Measurements from ENCODE around the gene GDPGP1. TPM values are rescaled to one million over a fixed set of nuclear protein-coding genes. Genes with fewer than 3 reads are reported as not detected.
A peak's percentile ranks its signal among the peaks of the same experiment; 100 is the strongest.
"Not testable (repeated sequence)": the region's sequence is repeated elsewhere in the genome, so short reads cannot be mapped to it uniquely, and the experiment has no call there.

GDPGP1 gene
- total and polyA plus RNA-seq, 5 donors = 6.5 to 20.5 (median 15.2) TPM

- Histone ChIP-seq H3K27ac (ENCODE audit: low read length) (no peak overlapping the region), H3K4me1 (ENCODE audit: control insufficient read depth, insufficient read depth, low read length) (no peaks in the 10 kb centered on the region), H3K4me3 (ENCODE audit: low read length) (no peak overlapping the region), H3K9me3 (ENCODE audit: control insufficient read depth, low read length) (no peaks in the 10 kb centered on the region), H3K27me3 (ENCODE audit: control insufficient read depth, insufficient read depth) (no peaks in the 10 kb centered on the region)
- ATAC-seq (no peak), DNase-seq (no peak)
- WGBS = 86% methylated on average over 6 of the region's 6 CpGs
- intact Hi-C loops (cut with DNase I) = no loop called here
Observed at GRCh38 chr15:90287946-90288345, 53.9 kb downstream of the GDPGP1 start.

GRCh38 chr15:90291679-90292356 lies 57.8 kb downstream of the GDPGP1 start:
- no peak for ATAC-seq
- intact Hi-C loops (cut with DNase I) = no loop called here

GRCh38 chr15:90293040-90293810 lies 59.2 kb downstream of the GDPGP1 start:
- H3K27ac ChIP-seq (ENCODE audit: low read length); H3K4me3 ChIP-seq (ENCODE audit: low read length); intact Hi-C loops (cut with DNase I); H3K4me1 ChIP-seq (ENCODE audit: control insufficient read depth, insufficient read depth, low read length); H3K9me3 ChIP-seq (ENCODE audit: control insufficient read depth, low read length); H3K27me3 ChIP-seq (ENCODE audit: control insufficient read depth, insufficient read depth): not testable (repeated sequence)
- DNase-seq (peak; percentile 66 to 88 (median 82)), ATAC-seq (peak; percentile 21 to 57)
- 53% methylated on average over 13 of the region's 13 CpGs for WGBS

More at GRCh38 chr15:90291679-90292356, 57.8 kb downstream of the GDPGP1 start:
- WGBS = 82% methylated on average over 16 of the region's 16 CpGs
- Histone ChIP-seq H3K4me1 (ENCODE audit: control insufficient read depth, insufficient read depth, low read length) (peaks cover 3% of the 10 kb centered on the region), H3K9me3 (ENCODE audit: control insufficient read depth, low read length) (no peaks in the 10 kb centered on the region), H3K4me3 (ENCODE audit: low read length) (no peak overlapping the region), H3K27me3 (ENCODE audit: control insufficient read depth, insufficient read depth) (no peaks in the 10 kb centered on the region), H3K27ac (ENCODE audit: low read length) (no peak overlapping the region)
- no peak for DNase-seq

GRCh38 chr15:90294159-90294558 lies 60.1 kb downstream of the GDPGP1 start:
- Histone ChIP-seq H3K27ac (ENCODE audit: low read length) (no peak overlapping the region), H3K4me3 (ENCODE audit: low read length) (no peak overlapping the region), H3K4me1 (ENCODE audit: control insufficient read depth, insufficient read depth, low read length) (peaks cover 3% of the 10 kb centered on the region), H3K9me3 (ENCODE audit: control insufficient read depth, low read length) (no peaks in the 10 kb centered on the region), H3K27me3 (ENCODE audit: control insufficient read depth, insufficient read depth) (no peaks in the 10 kb centered on the region)
- ATAC-seq (no peak), DNase-seq (no peak)
- WGBS = 71% methylated on average over 6 of the region's 6 CpGs
- intact Hi-C loops (cut with DNase I) = no loop called here

- Histone ChIP-seq H3K27me3 (ENCODE audit: control insufficient read depth, insufficient read depth) (no peaks in the 10 kb centered on the region), H3K4me1 (ENCODE audit: control insufficient read depth, insufficient read depth, low read length) (peaks cover 3% of the 10 kb centered on the region), H3K27ac (ENCODE audit: low read length) (no peak overlapping the region), H3K4me3 (ENCODE audit: low read length) (no peak overlapping the region), H3K9me3 (ENCODE audit: control insufficient read depth, low read length) (no peaks in the 10 kb centered on the region)
- no peak for DNase-seq
- intact Hi-C loops (cut with DNase I) = no loop called here
- ATAC-seq = peak; percentile 31 to 42
- 60% methylated on average over 16 of the region's 16 CpGs for WGBS
Observed at GRCh38 chr15:90294601-90295269, 60.7 kb downstream of the GDPGP1 start.

GRCh38 chr15:90295270-90295648 lies 61.2 kb downstream of the GDPGP1 start:
- H3K27ac ChIP-seq (ENCODE audit: low read length) = no peak overlapping the region
- intact Hi-C loops (cut with DNase I) = no loop called here
- DNase-seq = no peak
- no peaks in the 10 kb centered on the region for H3K27me3 ChIP-seq (ENCODE audit: control insufficient read depth, insufficient read depth)
- H3K4me1 ChIP-seq (ENCODE audit: control insufficient read depth, insufficient read depth, low read length) = peaks cover 3% of the 10 kb centered on the region
- no peak overlapping the region for H3K4me3 ChIP-seq (ENCODE audit: low read length)
- peak; percentile 53 to 71 for ATAC-seq
- no peaks in the 10 kb centered on the region for H3K9me3 ChIP-seq (ENCODE audit: control insufficient read depth, low read length)
- 45% methylated on average over 10 of the region's 10 CpGs for WGBS

Other genes starting within 250 kb of the GDPGP1 start
- gene ZNF710, start 232.9 kb upstream of the GDPGP1 start, total RNA-seq = 10 to 100 TPM in 1 of 4 donors, 1 to 10 TPM in 3; 6.0 to 10.2 (median 8.1) TPM
- 3.4 TPM for gene ZNF710, start 232.9 kb upstream of the GDPGP1 start, polyA plus RNA-seq
- 100 to 1,000 TPM; 203 to 246 (median 221) TPM for gene IDH2, start 131.7 kb upstream of the GDPGP1 start, total RNA-seq
- gene IDH2, start 131.7 kb upstream of the GDPGP1 start, polyA plus RNA-seq = 275 TPM
- 10 to 100 TPM; 32.6 to 39.6 (median 33.5) TPM for gene SEMA4B, start 32.9 kb upstream of the GDPGP1 start, total RNA-seq
- gene SEMA4B, start 32.9 kb upstream of the GDPGP1 start, polyA plus RNA-seq = 16.4 TPM
- gene CIB1, start 268 bp upstream of the GDPGP1 start, total RNA-seq = 10 to 100 TPM; 69.5 to 70.7 (median 70.1) TPM
- 95.8 TPM for gene CIB1, start 268 bp upstream of the GDPGP1 start, polyA plus RNA-seq
- gene TTLL13, start 15.3 kb downstream of the GDPGP1 start, total RNA-seq = under 1 TPM in 2 of 4 donors, not detected in 2; 0.24 to 0.54 TPM
- 0.72 TPM for gene TTLL13, start 15.3 kb downstream of the GDPGP1 start, polyA plus RNA-seq
- 100 to 1,000 TPM; 135 to 159 (median 154) TPM for gene NGRN, start 31.5 kb downstream of the GDPGP1 start, total RNA-seq
- gene NGRN, start 31.5 kb downstream of the GDPGP1 start, polyA plus RNA-seq = 163 TPM
- 1 to 10 TPM; 3.1 to 6.4 (median 4.6) TPM for gene ZNF774, start 118.1 kb downstream of the GDPGP1 start, total RNA-seq
- gene ZNF774, start 118.1 kb downstream of the GDPGP1 start, polyA plus RNA-seq = 2.0 TPM
- 10 to 100 TPM; 37.8 to 57.9 (median 53.8) TPM for gene IQGAP1, start 154.0 kb downstream of the GDPGP1 start, total RNA-seq
- 30.0 TPM for gene IQGAP1, start 154.0 kb downstream of the GDPGP1 start, polyA plus RNA-seq